ENCODE measurements around the gene ARL2BP.
A peak's percentile ranks its signal among the peaks of the same experiment; 100 is the strongest.
"Not testable (repeated sequence)": the region's sequence is repeated elsewhere in the genome, so short reads cannot be mapped to it uniquely, and the experiment has no call there.

Gene ARL2BP

GRCh38 chr16:57268804-57269800, 24.0 kb downstream of the ARL2BP start:
- no peak for TF ChIP-seq CTCF (IDR thresholded peaks at IDR 0.05; ENCODE audit: low read depth, low read length)
- DNase-seq (ENCODE audit: low read depth in 2 of 2), result peak in 1 of 2 donors; percentile 72
- no peak overlapping the region for H3K4me3 ChIP-seq (replicated peaks in 1 of 2; ENCODE audit: low read depth in 2 of 2, low read length in 2 of 2)

GRCh38 chr16:57270221-57271062, 25.4 kb downstream of the ARL2BP start:
- no peak for TF ChIP-seq CTCF (IDR thresholded peaks at IDR 0.05; ENCODE audit: low read depth, low read length)
- H3K4me3 ChIP-seq (replicated peaks in 1 of 2; ENCODE audit: low read depth in 2 of 2, low read length in 2 of 2), result no peak overlapping the region
- no peak for DNase-seq (ENCODE audit: low read depth in 2 of 2)

GRCh38 chr16:57271063-57271345, 25.9 kb downstream of the ARL2BP start:
- H3K4me3 ChIP-seq (replicated peaks in 1 of 2; ENCODE audit: low read depth in 2 of 2, low read length in 2 of 2), result no peak overlapping the region
- TF ChIP-seq CTCF (IDR thresholded peaks at IDR 0.05; ENCODE audit: low read depth, low read length), result no peak
- no peak for DNase-seq (ENCODE audit: low read depth in 2 of 2)

GRCh38 chr16:57271867-57272495, 26.9 kb downstream of the ARL2BP start:
- no peak overlapping the region for H3K4me3 ChIP-seq (replicated peaks in 1 of 2; ENCODE audit: low read depth in 2 of 2, low read length in 2 of 2)
- DNase-seq (ENCODE audit: low read depth in 2 of 2), result no peak
- no peak for TF ChIP-seq CTCF (IDR thresholded peaks at IDR 0.05; ENCODE audit: low read depth, low read length)

- TF ChIP-seq CTCF (IDR thresholded peaks at IDR 0.05; ENCODE audit: low read depth, low read length), result no peak
- no peak for DNase-seq (ENCODE audit: low read depth in 2 of 2)
- no peak overlapping the region for H3K4me3 ChIP-seq (replicated peaks in 1 of 2; ENCODE audit: low read depth in 2 of 2, low read length in 2 of 2)
These were observed 28.3 kb downstream of the ARL2BP start for GRCh38 chr16:57273359-57273758.

- DNase-seq (ENCODE audit: low read depth in 2 of 2), result no peak
- H3K4me3 ChIP-seq (replicated peaks in 1 of 2; ENCODE audit: low read depth in 2 of 2, low read length in 2 of 2), result no peak overlapping the region
- TF ChIP-seq CTCF (IDR thresholded peaks at IDR 0.05; ENCODE audit: low read depth, low read length), result no peak
These were observed 28.8 kb downstream of the ARL2BP start for GRCh38 chr16:57273826-57274225.

GRCh38 chr16:57275946-57276345, 30.9 kb downstream of the ARL2BP start:
- not testable (repeated sequence) for H3K4me3 ChIP-seq (replicated peaks in 1 of 2; ENCODE audit: low read depth in 2 of 2, low read length in 2 of 2); DNase-seq (ENCODE audit: low read depth in 2 of 2)

Data from cardiac fibroblast (primary cell).